Stomach smooth muscle (tissue), 2 donors: ENCODE results near the gene GRID1.

Experiments
- H3K27ac ChIP-seq: one replicate; pipeline ENCODE4 v1.7.0; 2013; ENCODE audit warnings: mild to moderate bottlenecking, low read length, inconsistent platforms
- H3K27me3 ChIP-seq, 2 donors: one replicate each; pipeline ENCODE4 v1.7.0; 2013; ENCODE audit warnings: low read length in 2 of 2; ENCODE audit not compliant: insufficient read depth in 2 of 2, control insufficient read depth in 1 of 2
- H3K36me3 ChIP-seq, 2 donors: one replicate each; pipeline ENCODE4 v1.7.0; 2013; ENCODE audit warnings: low read length in 2 of 2; ENCODE audit not compliant: control insufficient read depth in 2 of 2, insufficient read depth in 2 of 2
- H3K4me1 ChIP-seq: one replicate; pipeline ENCODE4 v1.7.0; 2013; ENCODE audit warnings: low read length; ENCODE audit not compliant: control insufficient read depth, insufficient read depth
- H3K4me3 ChIP-seq, 2 donors: one replicate each; pipeline ENCODE4 v1.7.0; 2013; ENCODE audit warnings: low read length in 2 of 2
- H3K9ac ChIP-seq, 2 donors: one replicate each; pipeline ENCODE4 v1.7.0; 2013; ENCODE audit warnings: low read length in 2 of 2, mild to moderate bottlenecking in 1 of 2
- H3K9me3 ChIP-seq, 2 donors: one replicate each; pipeline ENCODE4 v1.7.0; 2013; ENCODE audit warnings: low read length in 2 of 2; ENCODE audit not compliant: control insufficient read depth in 2 of 2
- donor health status: healthy.
- donor health status: Pancreatic carcinoma.

Gene GRID1

DNA sequence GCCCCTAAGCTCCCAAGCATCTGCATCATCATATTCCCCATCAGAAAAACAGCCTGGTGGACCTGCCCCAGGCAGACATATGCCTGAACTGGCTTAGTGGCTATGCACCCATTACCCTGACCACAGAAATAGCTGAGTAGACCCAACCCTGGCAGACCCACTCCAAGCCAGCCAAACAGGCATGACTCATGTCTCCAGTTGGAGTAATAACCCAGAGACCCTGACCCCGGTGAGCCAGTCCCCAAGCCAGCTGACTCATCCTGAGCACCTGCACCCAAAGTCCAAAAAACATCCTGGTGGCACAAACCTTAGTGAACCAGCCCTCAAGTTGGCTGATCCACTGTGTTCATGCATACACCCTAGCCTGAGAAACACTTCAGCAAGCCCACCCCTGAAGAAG, 555.9 kb downstream of the GRID1 start:
- peaks cover 0 to 10% of the 10 kb centered on the region in 2 donors for H3K9me3 ChIP-seq
- H3K27ac ChIP-seq, result no peak overlapping the region
- no peaks in the 10 kb centered on the region for H3K36me3 ChIP-seq
- H3K4me1 ChIP-seq, result no peaks in the 10 kb centered on the region
- H3K4me3 ChIP-seq, result no peak overlapping the region
- H3K27me3 ChIP-seq, result no peaks in the 10 kb centered on the region
- H3K9ac ChIP-seq, result no peak overlapping the region

DNA sequence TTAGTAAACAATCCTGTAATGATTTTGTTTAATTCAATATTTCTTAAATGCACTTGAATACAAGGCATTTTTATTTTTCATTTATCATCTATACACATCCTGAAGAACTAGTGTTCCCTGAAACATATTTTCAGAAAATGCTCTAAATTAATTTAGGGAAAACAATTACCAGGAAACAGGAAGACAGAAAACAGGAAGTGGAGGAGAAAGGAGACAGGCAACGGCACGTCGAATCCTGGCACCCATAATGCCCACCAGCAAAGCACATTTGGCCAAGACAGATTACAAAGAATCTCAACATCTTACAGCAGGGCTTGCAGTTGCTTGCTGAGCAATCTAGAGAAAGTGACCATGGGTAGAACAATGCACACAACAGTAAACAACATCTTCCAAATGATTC, 571.1 kb downstream of the GRID1 start:
- Histone ChIP-seq H3K27ac (no peak overlapping the region), H3K4me1 (peaks cover 17% of the 10 kb centered on the region), H3K9ac (no peak overlapping the region), H3K4me3 (no peak overlapping the region), H3K9me3 (no peaks in the 10 kb centered on the region), H3K36me3 (no peaks in the 10 kb centered on the region), H3K27me3 (no peaks in the 10 kb centered on the region)

DNA sequence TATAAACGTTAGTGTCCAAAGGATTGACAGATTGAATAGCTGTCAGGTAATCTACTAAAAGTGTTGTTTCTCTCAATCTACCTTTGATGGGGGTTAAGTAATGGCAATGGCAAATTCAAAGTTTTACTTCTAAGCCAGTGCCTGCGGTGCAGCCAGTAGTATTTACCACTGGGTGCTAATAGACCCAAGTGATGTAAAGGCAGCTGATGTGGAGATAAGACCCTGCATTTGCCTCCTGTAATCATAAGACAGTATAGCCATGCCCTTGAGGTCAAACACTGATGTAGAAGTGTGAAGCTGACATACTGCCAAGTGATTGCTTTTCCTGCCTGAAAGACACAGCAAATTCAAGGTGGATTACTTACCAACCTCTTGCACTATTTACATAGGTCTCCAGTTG, 572.0 kb downstream of the GRID1 start:
- H3K27me3 ChIP-seq, result no peaks in the 10 kb centered on the region
- H3K4me1 ChIP-seq, result peaks cover 25% of the 10 kb centered on the region
- no peaks in the 10 kb centered on the region for H3K9me3 ChIP-seq
- H3K4me3 ChIP-seq, result no peak overlapping the region
- no peak overlapping the region for H3K27ac ChIP-seq
- no peak overlapping the region for H3K9ac ChIP-seq
- H3K36me3 ChIP-seq, result no peaks in the 10 kb centered on the region

GRCh38 chr10:85792533-85792858, 574.1 kb downstream of the GRID1 start:
- H3K27ac ChIP-seq, result no peak overlapping the region
- H3K4me1 ChIP-seq, result peaks cover 35% of the 10 kb centered on the region
- H3K9me3 ChIP-seq, result no peaks in the 10 kb centered on the region
- H3K27me3 ChIP-seq, result no peaks in the 10 kb centered on the region
- no peaks in the 10 kb centered on the region for H3K36me3 ChIP-seq
- no peak overlapping the region for H3K4me3 ChIP-seq
- H3K9ac ChIP-seq, result no peak overlapping the region

DNA sequence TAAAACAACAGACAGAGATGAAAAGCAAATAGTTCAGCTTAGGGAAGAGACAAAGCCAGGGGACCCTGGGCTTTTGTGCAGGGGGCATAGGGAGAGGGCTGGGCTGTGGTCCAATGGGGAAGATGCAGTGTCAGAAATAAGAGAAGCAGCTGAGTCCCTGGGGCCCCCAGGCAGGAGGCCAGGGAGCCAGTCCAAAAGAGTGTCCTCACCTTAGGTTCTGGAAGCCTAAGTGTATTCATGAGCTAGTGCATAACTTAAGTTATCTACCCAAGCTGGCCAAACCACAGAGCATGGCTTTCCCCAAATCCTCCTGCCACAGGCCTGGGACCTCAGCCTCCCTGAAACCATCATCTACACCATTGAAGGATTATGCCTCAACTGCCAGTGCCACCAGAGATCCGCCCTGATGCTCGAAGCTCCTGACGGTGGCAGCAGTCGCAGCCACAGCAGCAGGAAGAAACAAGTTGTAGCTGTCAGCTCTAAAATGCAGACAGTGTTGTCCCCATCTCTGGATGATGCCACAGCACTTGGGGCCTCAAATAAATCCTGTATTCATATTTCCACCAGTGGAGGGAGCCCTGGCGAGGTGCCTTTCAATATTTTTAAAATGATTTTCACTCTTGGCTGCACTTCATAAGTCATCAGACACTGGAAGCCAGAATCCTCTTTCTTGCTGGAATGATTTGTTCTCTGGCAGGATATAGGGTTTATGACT, 574.6 kb downstream of the GRID1 start:
- no peaks in the 10 kb centered on the region for H3K9me3 ChIP-seq
- H3K36me3 ChIP-seq, result no peaks in the 10 kb centered on the region
- H3K4me3 ChIP-seq, result no peak overlapping the region
- H3K27ac ChIP-seq, result no peak overlapping the region
- peaks cover 35% of the 10 kb centered on the region for H3K4me1 ChIP-seq
- H3K27me3 ChIP-seq, result no peaks in the 10 kb centered on the region
- no peak overlapping the region for H3K9ac ChIP-seq

DNA sequence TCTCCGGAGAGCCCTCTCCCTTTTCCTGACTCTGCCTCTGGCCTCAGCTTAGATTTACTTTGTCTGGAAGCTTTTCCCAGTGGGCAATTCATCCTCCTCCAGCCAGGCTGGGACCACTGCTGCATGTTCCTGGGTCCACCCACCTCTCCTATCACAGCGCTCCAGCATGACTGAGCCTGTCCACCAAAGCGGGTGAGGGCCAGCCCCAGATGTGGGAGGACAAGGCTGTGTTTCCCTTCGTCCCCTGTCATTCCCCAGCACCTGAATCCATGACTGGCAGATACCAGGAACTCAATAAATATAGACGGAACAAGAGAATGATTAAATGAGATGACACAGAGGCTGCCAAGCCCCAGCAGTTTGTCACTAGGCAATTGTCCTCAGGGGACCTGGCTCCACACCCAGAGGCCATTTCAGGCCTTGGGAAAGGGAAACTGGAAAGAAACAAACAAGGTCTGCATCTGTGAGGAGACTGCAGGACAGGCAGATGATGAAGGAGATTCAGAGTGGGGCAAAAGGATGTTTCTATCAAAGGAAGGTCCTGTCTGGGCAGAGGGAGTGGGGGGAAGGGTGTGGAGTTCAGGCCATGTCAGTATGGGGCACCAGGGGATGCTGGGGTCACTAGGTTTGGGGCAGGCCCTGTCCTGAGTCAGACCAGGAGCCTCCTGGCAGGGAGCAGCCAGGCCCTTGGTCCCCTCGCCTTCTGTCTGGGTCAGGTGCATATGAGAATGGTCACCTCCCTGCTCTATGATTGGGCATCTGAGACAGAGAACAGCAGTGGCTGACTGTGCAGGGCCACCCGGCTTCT, 576.4 kb downstream of the GRID1 start:
- Histone ChIP-seq H3K9me3 (no peaks in the 10 kb centered on the region), H3K27ac (no peak overlapping the region), H3K4me3 (no peak overlapping the region), H3K27me3 (no peaks in the 10 kb centered on the region), H3K4me1 (peaks cover 35% of the 10 kb centered on the region), H3K9ac (no peak overlapping the region), H3K36me3 (no peaks in the 10 kb centered on the region)

DNA sequence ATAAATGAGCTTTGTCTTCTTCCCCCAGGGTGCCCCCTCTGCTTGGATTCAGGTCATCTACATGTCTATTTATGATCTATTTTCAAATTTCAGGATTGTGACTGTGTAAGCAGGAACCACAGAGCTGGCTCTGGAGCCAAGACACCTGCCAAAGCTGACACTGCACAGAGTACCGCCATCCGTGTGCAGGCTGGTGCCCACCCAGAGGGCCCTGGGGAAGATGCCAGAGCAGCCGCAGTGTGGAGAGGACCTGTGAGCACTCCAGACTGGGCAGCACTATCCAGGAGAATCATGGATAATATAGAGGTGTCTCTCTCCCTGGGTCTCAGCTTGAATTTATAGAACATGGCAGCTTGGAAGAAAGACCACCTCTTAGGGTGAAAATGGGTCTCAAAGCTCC, 577.5 kb downstream of the GRID1 start:
- H3K4me3 ChIP-seq, result no peak overlapping the region

DNA sequence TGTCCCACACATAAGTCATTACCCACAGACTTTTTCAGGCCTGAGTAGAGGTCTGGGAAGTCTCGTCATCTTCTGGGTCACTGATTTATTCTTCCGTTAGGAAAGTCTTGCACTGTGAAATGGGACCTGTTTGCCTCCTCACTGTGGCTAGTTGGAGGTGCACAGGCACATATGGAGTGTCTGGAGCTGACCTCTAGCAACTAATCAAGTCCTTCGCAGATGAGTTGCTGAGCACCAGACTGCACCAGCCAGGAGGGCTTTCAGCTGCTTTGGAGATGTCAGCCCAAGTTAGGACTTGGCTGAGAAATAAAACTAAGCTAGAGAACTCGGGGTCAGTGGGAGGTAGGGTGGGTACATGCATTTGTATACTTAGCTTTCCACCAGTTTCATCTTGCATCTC, 578.0 kb downstream of the GRID1 start:
- Histone ChIP-seq H3K9me3 (no peaks in the 10 kb centered on the region), H3K9ac (no peak overlapping the region), H3K36me3 (no peaks in the 10 kb centered on the region), H3K27ac (no peak overlapping the region), H3K4me1 (peaks cover 35% of the 10 kb centered on the region), H3K27me3 (no peaks in the 10 kb centered on the region), H3K4me3 (no peak overlapping the region)

More for the DNA sequence above, 577.5 kb downstream of the GRID1 start:
- Histone ChIP-seq H3K9ac (no peak overlapping the region), H3K9me3 (no peaks in the 10 kb centered on the region), H3K4me1 (peaks cover 35% of the 10 kb centered on the region), H3K27ac (no peak overlapping the region), H3K27me3 (no peaks in the 10 kb centered on the region), H3K36me3 (no peaks in the 10 kb centered on the region)

DNA sequence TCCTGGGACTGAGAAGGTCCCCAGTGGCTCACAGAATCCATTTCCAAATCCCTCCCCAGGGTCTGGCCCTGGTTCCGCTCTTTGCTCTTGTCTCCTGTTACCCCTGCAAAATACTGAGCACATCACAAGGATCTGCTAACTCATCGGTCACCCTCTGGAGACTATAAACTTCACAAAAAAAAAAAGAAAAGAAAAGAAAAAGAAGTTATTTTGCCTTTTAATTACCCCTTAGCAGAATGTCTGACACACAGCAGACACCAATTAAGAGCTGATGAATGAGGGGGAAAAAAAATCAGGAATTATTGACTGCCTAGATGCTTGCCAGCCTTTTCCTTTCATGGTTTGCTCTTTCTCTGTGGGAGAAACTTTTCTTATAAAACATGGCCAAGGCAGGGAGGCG, 578.7 kb downstream of the GRID1 start:
- H3K9ac ChIP-seq, result no peak overlapping the region
- H3K4me1 ChIP-seq, result peaks cover 34% of the 10 kb centered on the region
- no peak overlapping the region for H3K4me3 ChIP-seq
- H3K27me3 ChIP-seq, result no peaks in the 10 kb centered on the region
- H3K9me3 ChIP-seq, result no peaks in the 10 kb centered on the region
- no peaks in the 10 kb centered on the region for H3K36me3 ChIP-seq
- H3K27ac ChIP-seq, result no peak overlapping the region

- Histone ChIP-seq H3K27ac (no peak overlapping the region), H3K9ac (no peak overlapping the region), H3K4me3 (no peak overlapping the region), H3K36me3 (no peaks in the 10 kb centered on the region), H3K27me3 (no peaks in the 10 kb centered on the region), H3K9me3 (no peaks in the 10 kb centered on the region), H3K4me1 (peaks cover 29% of the 10 kb centered on the region)
Measured at GRCh38 chr10:85787393-85787792, 579.2 kb downstream of the GRID1 start.

DNA sequence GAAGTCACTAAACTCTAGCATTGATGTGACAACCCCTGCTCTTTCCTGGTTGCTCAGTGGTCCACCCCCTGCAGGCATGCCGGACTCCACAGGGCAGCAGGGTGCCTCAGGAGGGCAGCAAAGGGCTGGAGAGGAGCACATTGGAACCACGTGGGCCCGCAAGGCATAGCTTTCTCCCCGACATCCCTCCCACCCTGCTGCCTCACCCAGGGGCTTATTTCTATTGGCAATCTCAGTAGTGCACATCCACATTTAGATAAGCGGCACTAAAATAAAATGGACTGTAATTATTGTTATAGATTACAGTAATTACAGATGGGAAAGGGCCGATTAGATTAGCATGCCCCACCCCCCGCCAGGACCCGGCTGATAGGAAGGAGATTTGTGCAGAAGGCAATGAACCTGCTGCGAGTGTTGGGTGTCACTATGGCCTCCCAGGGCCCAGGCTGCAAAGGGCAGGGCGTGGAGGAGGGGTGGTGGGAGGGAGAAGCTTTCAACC, 580.1 kb downstream of the GRID1 start:
- H3K9me3 ChIP-seq, result no peaks in the 10 kb centered on the region
- H3K36me3 ChIP-seq, result no peaks in the 10 kb centered on the region
- H3K4me1 ChIP-seq, result peaks cover 20% of the 10 kb centered on the region
- no peak overlapping the region for H3K9ac ChIP-seq
- no peak overlapping the region for H3K27ac ChIP-seq
- no peaks in the 10 kb centered on the region for H3K27me3 ChIP-seq
- no peak overlapping the region for H3K4me3 ChIP-seq
